Liver (tissue), 9 donors: ENCODE results near the gene COPZ2. TPM values are rescaled to one million over a fixed set of nuclear protein-coding genes. Genes with fewer than 3 reads are reported as not detected.
A peak's percentile ranks its signal among the peaks of the same experiment; 100 is the strongest.

Experiments used
- DNase-seq: peaks from one replicate; pipeline ENCODE4 v3.0.0-alpha.2; 2017; ENCODE audit warnings: low spot score
- H3K27ac ChIP-seq, 2 donors: one replicate each; pipeline ENCODE4 v1.7.0; 2013; ENCODE audit warnings: inconsistent platforms in 2 of 2, low read length in 2 of 2, control low read depth in 1 of 2, low read depth in 1 of 2, mild to moderate bottlenecking in 1 of 2
- H3K27me3 ChIP-seq, 4 donors: one replicate each; pipeline versions ENCODE4 v1.6.1 to v1.7.0; 2013; ENCODE audit warnings: low read length in 3 of 4, inconsistent platforms in 1 of 4, mild to moderate bottlenecking in 1 of 4, moderate library complexity in 1 of 4; ENCODE audit not compliant: control insufficient read depth in 4 of 4, insufficient read depth in 4 of 4
- H3K36me3 ChIP-seq, 4 donors: one replicate each; pipeline versions ENCODE4 v1.6.1 to v1.7.0; 2013; ENCODE audit warnings: low read length in 3 of 4, mild to moderate bottlenecking in 3 of 4, low read depth in 1 of 4, moderate library complexity in 1 of 4; ENCODE audit not compliant: control insufficient read depth in 4 of 4, insufficient read depth in 3 of 4
- H3K4me1 ChIP-seq, 4 donors: one replicate each; pipeline versions ENCODE4 v1.6.1 to v1.7.0; 2013; ENCODE audit warnings: low read length in 3 of 4, mild to moderate bottlenecking in 3 of 4, moderate library complexity in 1 of 4; ENCODE audit not compliant: control insufficient read depth in 4 of 4, insufficient read depth in 4 of 4
- H3K4me3 ChIP-seq, 3 donors: one replicate each; pipeline versions ENCODE4 v1.6.1 to v1.7.0; 2013; ENCODE audit warnings: low read length in 3 of 3, control low read depth in 1 of 3, low read depth in 1 of 3, mild to moderate bottlenecking in 1 of 3
- H3K9ac ChIP-seq, 2 donors: one replicate each; pipeline ENCODE4 v1.7.0; 2013; ENCODE audit warnings: low read length in 2 of 2, mild to moderate bottlenecking in 2 of 2, moderate library complexity in 2 of 2, control low read depth in 1 of 2, low read depth in 1 of 2
- H3K9me3 ChIP-seq, 4 donors: one replicate each; pipeline versions ENCODE4 v1.6.1 to v1.7.0; 2013; ENCODE audit warnings: low read length in 3 of 4; ENCODE audit not compliant: control insufficient read depth in 4 of 4
- CTCF ChIP-seq: fragments of 150-350 bp; IDR thresholded peaks from 2 replicates; pipeline ENCODE4 v1.5.1; 2017; ENCODE audit warnings: improper control_type of control experiment, low read depth, low read length; ENCODE audit not compliant: missing input control
- EGR1 ChIP-seq, 2 donors: IDR thresholded peaks; 2 replicates each; pipeline ENCODE4 v1.6.1; 2016 to 2018; ENCODE audit warnings: antibody characterized with exemption in 2 of 2, low read depth in 2 of 2
- FOXA1 ChIP-seq: IDR thresholded peaks from 2 replicates; pipeline ENCODE4 v1.6.1; 2016; ENCODE audit warnings: antibody characterized with exemption
- GABPA ChIP-seq, 2 donors: IDR thresholded peaks in 1 of 2; conservative IDR thresholded peaks in 1 of 2; 2 replicates each; pipeline ENCODE4 v1.6.1; 2016; ENCODE audit warnings: antibody characterized with exemption in 2 of 2, mild to moderate bottlenecking in 1 of 2, moderate library complexity in 1 of 2
- HNF4A ChIP-seq, 2 donors: conservative IDR thresholded peaks; 2 replicates each; pipeline ENCODE4 v1.6.1; 2016; ENCODE audit warnings: antibody characterized with exemption in 2 of 2, mild to moderate bottlenecking in 2 of 2
- HNF4G ChIP-seq: IDR thresholded peaks from 2 replicates; pipeline ENCODE4 v1.6.1; 2016; ENCODE audit warnings: antibody characterized with exemption
- JUND ChIP-seq, 2 donors: IDR thresholded peaks; 2 replicates each; pipeline ENCODE4 v1.6.1; 2016; ENCODE audit warnings: antibody characterized with exemption in 2 of 2
- MAX ChIP-seq: IDR thresholded peaks from 2 replicates; pipeline ENCODE4 v1.6.1; 2016; ENCODE audit warnings: antibody characterized with exemption
- NR2F2 ChIP-seq: IDR thresholded peaks from 2 replicates; pipeline ENCODE4 v1.6.1; 2016; ENCODE audit warnings: antibody characterized with exemption
- RAD21 ChIP-seq, 2 donors: IDR thresholded peaks; 2 replicates each; pipeline ENCODE4 v1.6.1; 2016; ENCODE audit warnings: antibody characterized with exemption in 2 of 2, mild to moderate bottlenecking in 2 of 2
- RXRA ChIP-seq, 2 donors: IDR thresholded peaks; 2 replicates each; pipeline ENCODE4 v1.6.1; 2017 to 2018; ENCODE audit warnings: antibody characterized with exemption in 2 of 2, mild to moderate bottlenecking in 1 of 2
- SP1 ChIP-seq: IDR thresholded peaks from 2 replicates; pipeline ENCODE4 v1.6.1; 2018; ENCODE audit warnings: antibody characterized with exemption, mild to moderate bottlenecking
- TAF1 ChIP-seq: conservative IDR thresholded peaks from 2 replicates; pipeline ENCODE4 v1.6.1; 2016; ENCODE audit warnings: antibody characterized with exemption, mild to moderate bottlenecking
- YY1 ChIP-seq: IDR thresholded peaks from 2 replicates; pipeline ENCODE4 v1.6.1; 2016; ENCODE audit warnings: antibody characterized with exemption, mild to moderate bottlenecking
- WGBS: extraction: QIAGEN DNeasy Blood & Tissue Kit; methylation state at CpG from one replicate; pipeline ENCODE4 v1.1.7; 2013; 5-methylcytosine and 5-hydroxymethylcytosine counted together
- polyA plus RNA-seq, 2 donors: library from polyadenylated mRNA; stranded (reverse) in 1 of 2; unstranded in 1 of 2; fragments of 200-250 nt in 1 of 2; fragments of >200 nt in 1 of 2; fragmentation: Nextera tagmentation in 1 of 2; extraction: Ambion mirVana in 1 of 2; gene quantifications; one replicate each; pipeline versions ENCODE4 v1.2.1 to v1.2.3, GENCODE V29; 2013 to 2015
- total RNA-seq, 2 donors: library from RNA; depleted of rRNA; stranded (reverse); fragments of >200 nt; gene quantifications; one replicate each; pipeline ENCODE4 v1.2.3, GENCODE V29; 2014
- TF ChIP-seq, protein P1 (sequence below): IDR thresholded peaks from 2 replicates; pipeline ENCODE4 v1.6.1; 2016; ENCODE audit warnings: antibody characterized with exemption, mild to moderate bottlenecking
- TF ChIP-seq, protein P2 (sequence below): IDR thresholded peaks from 2 replicates; pipeline ENCODE4 v1.6.1; 2016; ENCODE audit warnings: antibody characterized with exemption
- TF ChIP-seq, protein P3 (sequence below): IDR thresholded peaks from 2 replicates; pipeline ENCODE4 v1.6.1; 2016; ENCODE audit warnings: antibody characterized with exemption
- donor health status: healthy.
- donor health status: healthy.
- donor health status: healthy.
- donor health status: healthy.
- donor health status: healthy.

The COPZ2 gene
- total and polyA plus RNA-seq, 4 donors, result 2.6 to 38.1 (median 17.8) TPM

DNA sequence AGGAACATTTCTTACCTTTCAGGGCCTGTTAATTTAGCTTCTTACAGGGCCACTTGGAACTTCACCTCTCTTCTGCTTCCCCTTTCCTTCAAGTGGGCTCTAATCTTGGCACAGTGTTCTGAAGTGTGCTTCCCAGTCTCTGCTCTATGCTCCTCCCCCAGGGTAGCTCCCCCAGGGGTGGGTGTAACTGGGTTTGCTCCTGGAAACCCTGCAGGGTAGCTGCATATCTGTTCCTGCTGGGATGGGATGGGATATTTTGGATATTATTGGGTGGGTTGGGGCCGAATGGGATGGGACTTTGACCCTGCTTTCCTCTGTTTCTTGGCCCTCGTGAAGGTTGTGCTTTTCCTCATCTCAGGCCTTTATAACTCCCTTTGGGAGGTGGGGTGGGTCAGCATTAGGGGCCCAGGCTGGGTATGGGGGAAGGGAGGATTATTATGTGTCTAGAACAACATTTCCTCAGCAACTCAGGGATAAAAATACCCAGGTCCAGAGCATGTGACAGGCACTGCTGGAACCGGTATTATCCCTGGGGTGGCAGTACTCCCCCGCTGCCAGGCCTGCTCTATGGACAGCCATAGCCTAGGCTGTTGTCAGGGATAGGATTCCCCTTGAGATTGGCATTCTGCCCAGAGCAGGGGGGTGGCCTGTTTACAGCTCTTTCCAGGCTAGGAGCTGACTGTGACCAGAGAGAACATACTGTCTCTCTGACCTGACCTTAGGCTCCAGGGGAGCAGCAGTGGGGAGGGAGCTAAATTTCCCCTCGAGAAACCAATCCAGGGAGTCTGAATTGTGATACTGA, 15.6 kb upstream of the COPZ2 start (continued):
- TF ChIP-seq CTCF, result no peak
- TF ChIP-seq EGR1 (IDR thresholded peaks at IDR 0.05; ENCODE audit: low read depth in 2 of 2), result peak; percentile 40 to 70
- TF ChIP-seq MAX, result peak; percentile 60
- TF ChIP-seq RAD21 (IDR thresholded peaks at IDR 0.05), result peak; percentile 62 to 67
- peak; percentile 97 for TF ChIP-seq NR2F2
- no peak for TF ChIP-seq TAF1
- peak; percentile 57 to 62 for TF ChIP-seq HNF4A (conservative IDR thresholded peaks at IDR 0.05)

DNA sequence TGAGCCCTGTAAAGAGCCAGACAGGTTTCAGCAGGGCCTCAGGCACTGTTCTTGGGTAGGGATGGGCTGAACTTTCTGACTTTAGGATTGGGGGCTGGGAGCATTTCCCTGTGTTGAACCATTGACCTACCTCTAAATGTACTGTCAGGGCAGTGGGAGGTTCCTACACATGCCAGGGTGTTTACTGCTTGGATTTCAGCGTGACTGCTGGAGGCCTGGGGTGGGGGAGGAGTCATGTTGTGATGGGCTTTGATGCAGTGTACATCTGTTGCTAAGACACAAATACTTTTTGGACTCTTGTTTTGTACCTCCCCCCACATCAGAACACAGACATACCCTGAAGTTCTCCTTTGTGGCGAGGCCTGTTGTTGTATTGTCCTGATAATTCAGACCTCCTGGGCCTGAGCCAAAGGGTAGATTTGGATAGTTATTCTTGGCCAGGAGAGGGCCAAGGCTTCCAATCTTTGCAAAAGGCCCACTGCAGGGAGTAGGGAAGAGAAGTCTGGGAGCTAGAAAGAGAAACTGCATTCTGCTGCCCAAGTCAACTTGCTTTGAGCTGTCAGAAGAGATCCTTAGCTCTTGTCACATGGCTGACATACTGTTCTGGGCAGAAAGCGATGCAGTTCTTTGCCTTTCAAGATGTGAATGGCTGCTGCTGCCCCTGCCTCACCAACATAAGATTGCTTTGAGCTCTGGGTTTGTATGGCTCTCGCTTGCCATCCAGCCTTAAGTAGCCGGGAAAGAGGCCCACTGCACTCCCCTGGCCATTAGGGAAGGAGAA, 14.3 kb upstream of the COPZ2 start:
- Histone ChIP-seq H3K9me3 (no peaks in the 10 kb centered on the region), H3K27me3 (no peaks in the 10 kb centered on the region), H3K36me3 (peaks cover 0 to 9% (median 8%) of the 10 kb centered on the region in 4 donors), H3K4me3 (peak overlapping the region; percentile 5 to 12 (median 9)), H3K27ac (peak overlapping the region; percentile 93 to 99), H3K4me1 (peaks cover 31 to 66% (median 53%) of the 10 kb centered on the region in 4 donors), H3K9ac (peak overlapping the region in 1 of 2 donors; percentile 94)
- 49% methylated on average over 5 of the region's 5 CpGs for WGBS
- no peak for TF ChIP-seq YY1
- TF ChIP-seq RAD21 (IDR thresholded peaks at IDR 0.05), result peak; percentile 14 to 16
- no peak for TF ChIP-seq FOXA1
- no peak for TF ChIP-seq EGR1 (IDR thresholded peaks at IDR 0.05; ENCODE audit: low read depth in 2 of 2)
- peak; percentile 84 to 88 for TF ChIP-seq RXRA (IDR thresholded peaks at IDR 0.05)
- peak; percentile 54 for TF ChIP-seq NR2F2
- TF ChIP-seq HNF4A (conservative IDR thresholded peaks at IDR 0.05), result peak; percentile 78 to 80
- peak in 1 of 2 donors; percentile 15 for TF ChIP-seq JUND (IDR thresholded peaks at IDR 0.05)
- no peak for TF ChIP-seq HNF4G
- TF ChIP-seq, protein P1, sequence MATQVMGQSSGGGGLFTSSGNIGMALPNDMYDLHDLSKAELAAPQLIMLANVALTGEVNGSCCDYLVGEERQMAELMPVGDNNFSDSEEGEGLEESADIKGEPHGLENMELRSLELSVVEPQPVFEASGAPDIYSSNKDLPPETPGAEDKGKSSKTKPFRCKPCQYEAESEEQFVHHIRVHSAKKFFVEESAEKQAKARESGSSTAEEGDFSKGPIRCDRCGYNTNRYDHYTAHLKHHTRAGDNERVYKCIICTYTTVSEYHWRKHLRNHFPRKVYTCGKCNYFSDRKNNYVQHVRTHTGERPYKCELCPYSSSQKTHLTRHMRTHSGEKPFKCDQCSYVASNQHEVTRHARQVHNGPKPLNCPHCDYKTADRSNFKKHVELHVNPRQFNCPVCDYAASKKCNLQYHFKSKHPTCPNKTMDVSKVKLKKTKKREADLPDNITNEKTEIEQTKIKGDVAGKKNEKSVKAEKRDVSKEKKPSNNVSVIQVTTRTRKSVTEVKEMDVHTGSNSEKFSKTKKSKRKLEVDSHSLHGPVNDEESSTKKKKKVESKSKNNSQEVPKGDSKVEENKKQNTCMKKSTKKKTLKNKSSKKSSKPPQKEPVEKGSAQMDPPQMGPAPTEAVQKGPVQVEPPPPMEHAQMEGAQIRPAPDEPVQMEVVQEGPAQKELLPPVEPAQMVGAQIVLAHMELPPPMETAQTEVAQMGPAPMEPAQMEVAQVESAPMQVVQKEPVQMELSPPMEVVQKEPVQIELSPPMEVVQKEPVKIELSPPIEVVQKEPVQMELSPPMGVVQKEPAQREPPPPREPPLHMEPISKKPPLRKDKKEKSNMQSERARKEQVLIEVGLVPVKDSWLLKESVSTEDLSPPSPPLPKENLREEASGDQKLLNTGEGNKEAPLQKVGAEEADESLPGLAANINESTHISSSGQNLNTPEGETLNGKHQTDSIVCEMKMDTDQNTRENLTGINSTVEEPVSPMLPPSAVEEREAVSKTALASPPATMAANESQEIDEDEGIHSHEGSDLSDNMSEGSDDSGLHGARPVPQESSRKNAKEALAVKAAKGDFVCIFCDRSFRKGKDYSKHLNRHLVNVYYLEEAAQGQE, result no peak
- TF ChIP-seq TAF1, result no peak
- peak; percentile 62 for TF ChIP-seq MAX
- peak; percentile 3 for TF ChIP-seq CTCF
- TF ChIP-seq, protein P2, sequence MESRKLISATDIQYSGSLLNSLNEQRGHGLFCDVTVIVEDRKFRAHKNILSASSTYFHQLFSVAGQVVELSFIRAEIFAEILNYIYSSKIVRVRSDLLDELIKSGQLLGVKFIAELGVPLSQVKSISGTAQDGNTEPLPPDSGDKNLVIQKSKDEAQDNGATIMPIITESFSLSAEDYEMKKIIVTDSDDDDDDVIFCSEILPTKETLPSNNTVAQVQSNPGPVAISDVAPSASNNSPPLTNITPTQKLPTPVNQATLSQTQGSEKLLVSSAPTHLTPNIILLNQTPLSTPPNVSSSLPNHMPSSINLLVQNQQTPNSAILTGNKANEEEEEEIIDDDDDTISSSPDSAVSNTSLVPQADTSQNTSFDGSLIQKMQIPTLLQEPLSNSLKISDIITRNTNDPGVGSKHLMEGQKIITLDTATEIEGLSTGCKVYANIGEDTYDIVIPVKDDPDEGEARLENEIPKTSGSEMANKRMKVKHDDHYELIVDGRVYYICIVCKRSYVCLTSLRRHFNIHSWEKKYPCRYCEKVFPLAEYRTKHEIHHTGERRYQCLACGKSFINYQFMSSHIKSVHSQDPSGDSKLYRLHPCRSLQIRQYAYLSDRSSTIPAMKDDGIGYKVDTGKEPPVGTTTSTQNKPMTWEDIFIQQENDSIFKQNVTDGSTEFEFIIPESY, result no peak
- TF ChIP-seq GABPA (IDR thresholded peaks at IDR 0.05 in 1 of 2, conservative IDR thresholded peaks at IDR 0.05 in 1 of 2), result no peak
- TF ChIP-seq, protein P3, sequence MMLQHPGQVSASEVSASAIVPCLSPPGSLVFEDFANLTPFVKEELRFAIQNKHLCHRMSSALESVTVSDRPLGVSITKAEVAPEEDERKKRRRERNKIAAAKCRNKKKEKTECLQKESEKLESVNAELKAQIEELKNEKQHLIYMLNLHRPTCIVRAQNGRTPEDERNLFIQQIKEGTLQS, result no peak
- peak; percentile 78 for TF ChIP-seq SP1
- no peak for DNase-seq
